IMR-90 (cell line): ENCODE data around the gene PLEKHS1.
"Not testable (repeated sequence)": the region's sequence is repeated elsewhere in the genome, so short reads cannot be mapped to it uniquely, and the experiment has no call there.

ENCODE experiments used
- CEBPB ChIP-seq: IDR thresholded peaks from 2 replicates; pipeline ENCODE4 v1.6.1; 2012; ENCODE audit warnings: low read depth, low read length, improper control_type of control experiment
- CHD1 ChIP-seq: IDR thresholded peaks from 2 replicates; pipeline ENCODE4 v1.6.1; 2012; ENCODE audit warnings: low read depth, low read length, improper control_type of control experiment
- NFE2L2 ChIP-seq: fragments of 150-350 bp; IDR thresholded peaks from 2 replicates; pipeline ENCODE4 v1.6.1; 2016; ENCODE audit warnings: low read depth, mild to moderate bottlenecking, low read length
- POLR2A ChIP-seq: IDR thresholded peaks from 2 replicates; pipeline ENCODE4 v1.6.1; 2012; ENCODE audit warnings: mild to moderate bottlenecking, low read depth, low read length
- RAD21 ChIP-seq: IDR thresholded peaks from 2 replicates; pipeline ENCODE4 v1.6.1; 2012; ENCODE audit warnings: low read length, improper control_type of control experiment
- TF ChIP-seq, protein P1 (sequence below): conservative IDR thresholded peaks from 2 replicates; pipeline ENCODE4 v1.5.1; 2012; ENCODE audit warnings: mild to moderate bottlenecking, low read depth, low read length, improper control_type of control experiment
- TF ChIP-seq, protein P2 (sequence below): fragments of 150-350 bp; IDR thresholded peaks from 2 replicates; pipeline ENCODE4 v1.6.1; 2017; ENCODE audit warnings: mild to moderate bottlenecking, antibody characterized with exemption, low read length, low read depth

- TF ChIP-seq, protein P1, sequence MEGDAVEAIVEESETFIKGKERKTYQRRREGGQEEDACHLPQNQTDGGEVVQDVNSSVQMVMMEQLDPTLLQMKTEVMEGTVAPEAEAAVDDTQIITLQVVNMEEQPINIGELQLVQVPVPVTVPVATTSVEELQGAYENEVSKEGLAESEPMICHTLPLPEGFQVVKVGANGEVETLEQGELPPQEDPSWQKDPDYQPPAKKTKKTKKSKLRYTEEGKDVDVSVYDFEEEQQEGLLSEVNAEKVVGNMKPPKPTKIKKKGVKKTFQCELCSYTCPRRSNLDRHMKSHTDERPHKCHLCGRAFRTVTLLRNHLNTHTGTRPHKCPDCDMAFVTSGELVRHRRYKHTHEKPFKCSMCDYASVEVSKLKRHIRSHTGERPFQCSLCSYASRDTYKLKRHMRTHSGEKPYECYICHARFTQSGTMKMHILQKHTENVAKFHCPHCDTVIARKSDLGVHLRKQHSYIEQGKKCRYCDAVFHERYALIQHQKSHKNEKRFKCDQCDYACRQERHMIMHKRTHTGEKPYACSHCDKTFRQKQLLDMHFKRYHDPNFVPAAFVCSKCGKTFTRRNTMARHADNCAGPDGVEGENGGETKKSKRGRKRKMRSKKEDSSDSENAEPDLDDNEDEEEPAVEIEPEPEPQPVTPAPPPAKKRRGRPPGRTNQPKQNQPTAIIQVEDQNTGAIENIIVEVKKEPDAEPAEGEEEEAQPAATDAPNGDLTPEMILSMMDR, result not testable (repeated sequence)
- TF ChIP-seq, protein P2, sequence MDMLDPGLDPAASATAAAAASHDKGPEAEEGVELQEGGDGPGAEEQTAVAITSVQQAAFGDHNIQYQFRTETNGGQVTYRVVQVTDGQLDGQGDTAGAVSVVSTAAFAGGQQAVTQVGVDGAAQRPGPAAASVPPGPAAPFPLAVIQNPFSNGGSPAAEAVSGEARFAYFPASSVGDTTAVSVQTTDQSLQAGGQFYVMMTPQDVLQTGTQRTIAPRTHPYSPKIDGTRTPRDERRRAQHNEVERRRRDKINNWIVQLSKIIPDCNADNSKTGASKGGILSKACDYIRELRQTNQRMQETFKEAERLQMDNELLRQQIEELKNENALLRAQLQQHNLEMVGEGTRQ, result not testable (repeated sequence)
- not testable (repeated sequence) for TF ChIP-seq POLR2A, RAD21, CHD1, CEBPB, NFE2L2
Observed at GRCh38 chr10:113828567-113828966, 77.1 kb downstream of the PLEKHS1 start.
